ENCODE results near the gene SNX15.

Gene SNX15

DNA sequence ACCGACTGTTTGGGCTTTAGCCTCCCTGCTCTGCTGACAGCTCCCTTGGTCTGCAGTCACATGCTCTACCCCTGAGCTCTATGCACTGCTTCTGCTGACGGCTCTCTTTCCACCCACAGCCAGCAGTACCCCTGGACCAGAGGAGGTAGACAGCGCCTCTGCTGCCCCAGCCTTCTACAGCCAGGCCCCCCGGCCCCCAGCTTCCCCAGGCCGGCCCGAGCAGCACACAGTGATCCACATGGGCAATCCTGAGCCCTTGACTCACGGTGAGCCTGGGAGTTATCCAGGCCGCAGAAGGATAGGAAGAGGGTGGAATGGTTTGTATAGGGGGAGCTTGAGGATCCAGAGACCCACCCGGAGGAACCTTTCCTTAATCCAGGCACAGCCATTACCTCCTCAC lies 59.6 kb downstream of the SNX15 start:
- DNase-seq: no peak

DNA sequence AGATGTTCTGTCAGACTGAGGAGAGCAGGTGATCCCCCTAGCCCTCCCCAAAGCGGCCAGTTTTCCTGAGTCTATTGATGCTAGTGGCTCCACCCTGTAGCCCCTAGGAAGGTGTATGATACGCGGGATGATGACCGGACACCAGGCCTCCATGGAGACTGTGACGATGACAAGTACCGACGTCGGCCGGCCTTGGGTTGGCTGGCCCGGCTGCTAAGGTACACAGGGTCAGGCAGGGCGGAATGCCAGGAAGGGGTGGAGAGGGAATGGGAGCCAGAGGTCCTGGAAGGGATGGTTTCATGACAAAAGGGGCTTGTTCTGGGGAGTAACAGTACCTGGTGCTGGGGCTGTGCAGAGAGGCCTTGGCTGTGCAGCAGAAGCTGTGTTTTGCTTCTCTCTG lies 60.0 kb downstream of the SNX15 start:
- no peak for DNase-seq

- DNase-seq: no peak
Observed at GRCh38 chr11:65087827-65088226, 60.6 kb downstream of the SNX15 start.

- DNase-seq: no peak
Observed at GRCh38 chr11:65089621-65090020, 62.4 kb downstream of the SNX15 start.
